ENCODE data around the gene ZNF280D. TPM values are rescaled to one million over a fixed set of nuclear protein-coding genes. Genes with fewer than 3 reads are reported as not detected.

Gene ZNF280D
- total and polyA plus RNA-seq, 5 donors = 11.7 to 31.7 (median 30.4) TPM

GRCh38 chr15:56674857-56675256, 58.5 kb downstream of the ZNF280D start:
- intact Hi-C loops (cut with DNase I) = no loop called here
- no peaks in the 10 kb centered on the region for H3K27me3 ChIP-seq (ENCODE audit: control insufficient read depth, insufficient read depth)

DNA sequence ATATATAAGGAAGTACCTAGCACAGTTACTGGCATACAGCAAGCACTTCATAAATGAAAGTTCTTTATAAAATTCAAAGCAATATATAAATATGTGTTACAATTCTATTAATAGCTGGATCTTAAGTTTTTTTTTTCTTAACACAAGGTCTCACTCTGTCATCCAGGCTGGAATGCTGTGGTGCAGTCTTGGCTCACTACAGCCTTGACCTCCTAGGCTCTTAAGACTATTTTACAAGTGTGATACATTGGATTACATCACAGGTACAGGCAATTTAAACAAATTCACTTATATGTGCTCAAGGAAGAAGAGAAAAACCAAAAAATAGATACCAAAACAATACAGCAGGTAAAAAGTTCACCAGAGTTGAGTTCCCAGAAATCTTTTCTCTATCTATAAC, 60.6 kb downstream of the ZNF280D start:
- Histone ChIP-seq H3K4me3 (ENCODE audit: low read length) (no peak overlapping the region), H3K27me3 (ENCODE audit: control insufficient read depth, insufficient read depth) (no peaks in the 10 kb centered on the region), H3K4me1 (ENCODE audit: control insufficient read depth, insufficient read depth, low read length) (peaks cover 1% of the 10 kb centered on the region), H3K27ac (ENCODE audit: low read length) (no peak overlapping the region), H3K9me3 (ENCODE audit: control insufficient read depth, low read length) (no peaks in the 10 kb centered on the region)
- no peak for DNase-seq
- no peak for ATAC-seq
- intact Hi-C loops (cut with DNase I) = no loop called here

More at GRCh38 chr15:56674857-56675256, 58.5 kb downstream of the ZNF280D start:
- Histone ChIP-seq H3K27ac (ENCODE audit: low read length) (no peak overlapping the region), H3K9me3 (ENCODE audit: control insufficient read depth, low read length) (no peaks in the 10 kb centered on the region), H3K4me1 (ENCODE audit: control insufficient read depth, insufficient read depth, low read length) (peaks cover 1% of the 10 kb centered on the region), H3K4me3 (ENCODE audit: low read length) (no peak overlapping the region)
- DNase-seq = no peak
- no peak for ATAC-seq

- Histone ChIP-seq H3K4me1 (ENCODE audit: control insufficient read depth, insufficient read depth, low read length) (no peaks in the 10 kb centered on the region), H3K27me3 (ENCODE audit: control insufficient read depth, insufficient read depth) (no peaks in the 10 kb centered on the region), H3K9me3 (ENCODE audit: control insufficient read depth, low read length) (no peaks in the 10 kb centered on the region), H3K27ac (ENCODE audit: low read length) (no peak overlapping the region), H3K4me3 (ENCODE audit: low read length) (no peak overlapping the region)
- 92% methylated on average over 1 of the region's 1 CpG for WGBS
- intact Hi-C loops (cut with DNase I) = no loop called here
- no peak for DNase-seq
- ATAC-seq = no peak
Measured at GRCh38 chr15:56667517-56667916, 65.8 kb downstream of the ZNF280D start.

- DNase-seq = no peak
- H3K4me3 ChIP-seq (ENCODE audit: low read length) = no peak overlapping the region
- H3K27me3 ChIP-seq (ENCODE audit: control insufficient read depth, insufficient read depth) = no peaks in the 10 kb centered on the region
- no peaks in the 10 kb centered on the region for H3K9me3 ChIP-seq (ENCODE audit: control insufficient read depth, low read length)
- H3K27ac ChIP-seq (ENCODE audit: low read length) = no peak overlapping the region
- intact Hi-C loops (cut with DNase I) = no loop called here
- no peak for ATAC-seq
- H3K4me1 ChIP-seq (ENCODE audit: control insufficient read depth, insufficient read depth, low read length) = no peaks in the 10 kb centered on the region
Measured at GRCh38 chr15:56660943-56661342, 72.4 kb downstream of the ZNF280D start.

DNA sequence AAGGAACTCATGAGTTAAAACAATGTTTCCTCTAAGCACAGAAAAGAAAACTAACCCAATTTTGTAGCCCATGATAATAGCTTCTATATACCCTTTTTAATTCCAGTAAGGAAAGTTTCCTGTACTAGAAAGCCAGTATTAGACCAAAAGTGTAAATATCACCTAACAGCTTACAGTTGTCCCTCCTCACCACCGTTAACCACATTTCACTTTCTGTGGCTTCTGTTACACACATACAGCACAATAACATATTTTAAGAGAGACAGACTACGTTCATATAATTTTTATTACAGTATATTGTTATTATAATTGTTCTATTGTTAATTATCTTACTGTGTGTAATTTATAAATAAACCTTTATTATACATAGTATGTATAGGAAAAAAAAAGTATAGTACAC, 74.1 kb downstream of the ZNF280D start:
- Histone ChIP-seq H3K4me1 (ENCODE audit: control insufficient read depth, insufficient read depth, low read length) (no peaks in the 10 kb centered on the region), H3K4me3 (ENCODE audit: low read length) (no peak overlapping the region), H3K9me3 (ENCODE audit: control insufficient read depth, low read length) (no peaks in the 10 kb centered on the region), H3K27me3 (ENCODE audit: control insufficient read depth, insufficient read depth) (no peaks in the 10 kb centered on the region), H3K27ac (ENCODE audit: low read length) (no peak overlapping the region)
- ATAC-seq = no peak
- no peak for DNase-seq
- WGBS = 88% methylated on average over 2 of the region's 2 CpGs
- intact Hi-C loops (cut with DNase I) = no loop called here

- 90% methylated on average over 3 of the region's 3 CpGs for WGBS
- intact Hi-C loops (cut with DNase I) = no loop called here
- ATAC-seq = no peak
Measured at GRCh38 chr15:56654624-56655023, 78.7 kb downstream of the ZNF280D start.

GRCh38 chr15:56654216-56654615, 79.1 kb downstream of the ZNF280D start:
- DNase-seq (no peak), ATAC-seq (no peak)
- intact Hi-C loops (cut with DNase I) = no loop called here
- no peaks in the 10 kb centered on the region for H3K9me3 ChIP-seq (ENCODE audit: control insufficient read depth, low read length)
- no peak overlapping the region for H3K4me3 ChIP-seq (ENCODE audit: low read length)
- 84% methylated on average over 1 of the region's 1 CpG for WGBS
- H3K27me3 ChIP-seq (ENCODE audit: control insufficient read depth, insufficient read depth) = no peaks in the 10 kb centered on the region
- H3K4me1 ChIP-seq (ENCODE audit: control insufficient read depth, insufficient read depth, low read length) = no peaks in the 10 kb centered on the region
- no peak overlapping the region for H3K27ac ChIP-seq (ENCODE audit: low read length)

More at GRCh38 chr15:56654624-56655023, 78.7 kb downstream of the ZNF280D start:
- H3K4me1 ChIP-seq (ENCODE audit: control insufficient read depth, insufficient read depth, low read length) = no peaks in the 10 kb centered on the region
- no peak overlapping the region for H3K27ac ChIP-seq (ENCODE audit: low read length)
- no peaks in the 10 kb centered on the region for H3K9me3 ChIP-seq (ENCODE audit: control insufficient read depth, low read length)
- DNase-seq = no peak
- no peaks in the 10 kb centered on the region for H3K27me3 ChIP-seq (ENCODE audit: control insufficient read depth, insufficient read depth)
- H3K4me3 ChIP-seq (ENCODE audit: low read length) = no peak overlapping the region

DNA sequence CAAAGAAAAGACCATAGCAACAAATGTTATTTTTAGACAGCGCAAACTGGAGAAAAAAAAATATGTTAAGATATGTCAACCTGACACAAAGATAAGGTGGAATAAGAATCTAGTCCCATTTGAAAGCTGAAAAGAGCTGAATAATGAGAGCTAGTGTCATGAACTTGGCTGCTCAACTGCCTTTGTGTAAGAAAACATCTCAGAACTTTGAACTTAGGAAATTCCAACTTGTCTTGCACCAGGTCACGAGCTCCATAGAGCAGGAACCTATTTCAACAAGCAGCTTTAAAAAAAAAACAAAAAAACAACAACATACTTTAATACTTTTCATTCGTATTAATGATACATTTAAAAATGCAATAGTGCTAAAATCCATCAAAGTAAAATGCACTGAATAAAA, 79.5 kb downstream of the ZNF280D start:
- DNase-seq = no peak
- H3K4me3 ChIP-seq (ENCODE audit: low read length) = no peak overlapping the region
- no peaks in the 10 kb centered on the region for H3K9me3 ChIP-seq (ENCODE audit: control insufficient read depth, low read length)
- WGBS = 77% methylated on average over 3 of the region's 3 CpGs
- H3K4me1 ChIP-seq (ENCODE audit: control insufficient read depth, insufficient read depth, low read length) = no peaks in the 10 kb centered on the region
- H3K27ac ChIP-seq (ENCODE audit: low read length) = no peak overlapping the region
- no peaks in the 10 kb centered on the region for H3K27me3 ChIP-seq (ENCODE audit: control insufficient read depth, insufficient read depth)
- no peak for ATAC-seq
- intact Hi-C loops (cut with DNase I) = no loop called here

- Histone ChIP-seq H3K27ac (ENCODE audit: low read length) (no peak overlapping the region), H3K9me3 (ENCODE audit: control insufficient read depth, low read length) (no peaks in the 10 kb centered on the region), H3K4me1 (ENCODE audit: control insufficient read depth, insufficient read depth, low read length) (no peaks in the 10 kb centered on the region), H3K27me3 (ENCODE audit: control insufficient read depth, insufficient read depth) (no peaks in the 10 kb centered on the region), H3K4me3 (ENCODE audit: low read length) (no peak overlapping the region)
- DNase-seq (no peak), ATAC-seq (no peak)
- intact Hi-C loops (cut with DNase I) = no loop called here
Measured at GRCh38 chr15:56653107-56653506, 80.2 kb downstream of the ZNF280D start.

DNA sequence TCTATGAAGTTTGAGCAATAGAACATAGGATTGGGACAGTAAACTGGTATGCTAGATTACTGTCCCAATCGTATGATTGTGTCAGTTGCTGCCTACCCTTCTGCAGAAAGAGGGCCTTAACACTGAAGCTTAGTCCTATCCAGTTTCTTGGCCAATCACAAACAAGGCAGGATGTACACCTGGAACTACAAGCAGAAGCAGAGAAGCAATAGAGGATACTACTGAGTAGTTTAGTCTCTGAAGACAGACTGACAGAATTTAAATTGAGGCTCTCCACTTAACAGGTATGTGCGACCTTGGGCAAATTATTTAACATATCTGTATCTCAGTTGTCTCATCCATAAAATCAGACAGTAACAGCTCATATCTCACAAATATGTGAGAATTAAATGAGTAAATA, 85.0 kb downstream of the ZNF280D start:
- Histone ChIP-seq H3K4me3 (ENCODE audit: low read length) (no peak overlapping the region), H3K9me3 (ENCODE audit: control insufficient read depth, low read length) (no peaks in the 10 kb centered on the region), H3K27me3 (ENCODE audit: control insufficient read depth, insufficient read depth) (no peaks in the 10 kb centered on the region), H3K27ac (ENCODE audit: low read length) (no peak overlapping the region), H3K4me1 (ENCODE audit: control insufficient read depth, insufficient read depth, low read length) (no peaks in the 10 kb centered on the region)
- intact Hi-C loops (cut with DNase I) = no loop called here
- ATAC-seq (no peak), DNase-seq (no peak)
- 69% methylated on average over 2 of the region's 2 CpGs for WGBS

- no peak overlapping the region for H3K4me3 ChIP-seq (ENCODE audit: low read length)
- 98% methylated on average over 2 of the region's 2 CpGs for WGBS
- no peaks in the 10 kb centered on the region for H3K27me3 ChIP-seq (ENCODE audit: control insufficient read depth, insufficient read depth)
- H3K4me1 ChIP-seq (ENCODE audit: control insufficient read depth, insufficient read depth, low read length) = no peaks in the 10 kb centered on the region
- no peak overlapping the region for H3K27ac ChIP-seq (ENCODE audit: low read length)
- DNase-seq = no peak
- H3K9me3 ChIP-seq (ENCODE audit: control insufficient read depth, low read length) = no peaks in the 10 kb centered on the region
- intact Hi-C loops (cut with DNase I) = no loop called here
- no peak for ATAC-seq
Measured at GRCh38 chr15:56640549-56640948, 92.8 kb downstream of the ZNF280D start.

GRCh38 chr15:56640127-56640526, 93.2 kb downstream of the ZNF280D start:
- Histone ChIP-seq H3K27ac (ENCODE audit: low read length) (no peak overlapping the region), H3K4me1 (ENCODE audit: control insufficient read depth, insufficient read depth, low read length) (no peaks in the 10 kb centered on the region), H3K9me3 (ENCODE audit: control insufficient read depth, low read length) (no peaks in the 10 kb centered on the region), H3K4me3 (ENCODE audit: low read length) (no peak overlapping the region), H3K27me3 (ENCODE audit: control insufficient read depth, insufficient read depth) (no peaks in the 10 kb centered on the region)
- intact Hi-C loops (cut with DNase I) = no loop called here
- ATAC-seq = no peak
- no peak for DNase-seq

All from right cardiac atrium (tissue), 5 donors.